ENCODE results near the gene EFCAB8.
"Not testable (repeated sequence)": the region's sequence is repeated elsewhere in the genome, so short reads cannot be mapped to it uniquely, and the experiment has no call there.

Gene EFCAB8

DNA sequence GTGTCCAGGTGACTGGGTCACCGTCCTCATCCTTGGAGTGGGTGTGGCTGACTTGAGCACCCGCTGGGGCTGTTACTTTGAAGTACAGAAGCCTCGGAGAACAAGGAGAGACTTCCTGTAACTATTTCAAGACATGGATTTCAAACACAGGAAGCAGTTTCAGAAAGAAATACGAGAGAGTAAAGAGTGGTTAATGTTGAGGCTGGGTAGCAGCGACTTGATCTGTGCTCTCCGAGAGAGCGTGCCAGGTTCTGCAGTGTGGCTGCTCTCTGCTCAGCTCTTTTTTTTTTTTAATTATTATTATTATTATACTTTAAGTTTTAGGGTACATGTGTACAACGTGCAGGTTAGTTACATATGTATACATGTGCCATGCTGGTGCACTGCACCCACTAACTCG is 17.5 kb upstream of the EFCAB8 start:
- DNase-seq (ENCODE audit: low read depth in 3 of 3), result no peak

DNA sequence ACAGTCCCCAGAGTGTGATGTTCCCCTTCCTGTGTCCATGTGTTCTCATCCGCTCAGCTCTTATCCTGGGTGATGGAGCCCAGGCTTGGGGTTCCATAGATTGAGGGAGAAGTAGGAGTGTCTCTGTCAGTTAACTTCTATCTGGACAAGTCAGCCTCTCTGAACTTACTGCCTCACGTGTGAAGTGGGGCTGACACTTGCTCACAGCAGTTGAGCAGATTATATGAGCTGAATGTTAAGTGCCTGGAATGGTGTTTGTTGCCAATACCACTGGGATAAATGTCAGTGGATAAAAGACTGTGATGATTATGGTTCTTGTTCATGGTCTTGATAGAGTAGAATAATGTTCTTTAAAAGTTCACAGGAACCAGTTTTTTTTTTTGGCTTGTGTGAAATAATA is 17.1 kb upstream of the EFCAB8 start:
- DNase-seq (ENCODE audit: low read depth in 3 of 3), result no peak

DNA sequence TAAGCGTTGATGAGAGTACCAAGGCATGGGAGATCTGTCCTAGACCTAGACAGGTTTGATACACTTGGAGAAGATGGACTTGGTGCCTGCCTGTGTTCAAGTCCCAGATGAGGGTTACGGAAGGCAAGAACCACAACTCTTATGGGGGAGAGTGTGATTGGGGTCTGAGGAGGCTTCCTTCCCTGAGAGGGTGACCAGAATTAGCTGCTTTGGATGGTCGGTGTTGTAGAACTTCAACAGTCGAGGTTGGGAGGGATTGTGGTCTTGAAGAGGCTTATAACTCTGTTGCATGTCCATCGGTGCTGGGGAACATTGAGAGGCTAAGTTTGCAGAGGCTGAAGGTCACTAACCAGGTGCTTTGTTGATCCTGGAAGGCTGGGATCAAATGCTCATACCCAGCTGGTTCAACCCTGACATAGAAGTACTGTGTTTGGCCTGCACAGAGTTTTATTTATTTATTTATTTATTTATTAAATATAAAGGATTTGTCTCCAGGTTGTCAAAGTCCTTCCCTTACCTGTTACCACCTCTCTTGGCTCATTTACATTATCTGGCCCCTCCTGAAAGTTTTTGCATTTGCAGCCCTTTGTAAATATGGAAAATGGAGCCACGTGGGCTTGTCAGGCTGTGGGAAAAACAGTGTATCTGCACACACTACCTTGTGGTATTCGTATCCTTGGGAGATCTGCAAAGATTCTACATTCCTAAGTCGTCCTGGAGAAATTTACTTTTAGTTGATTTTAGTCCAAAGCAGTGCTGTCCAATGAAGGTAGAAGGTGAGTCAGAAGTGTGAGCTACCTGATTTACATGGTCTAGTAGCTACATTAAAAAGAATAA is 15.8 kb upstream of the EFCAB8 start:
- no peak for DNase-seq (ENCODE audit: low read depth in 3 of 3)

DNA sequence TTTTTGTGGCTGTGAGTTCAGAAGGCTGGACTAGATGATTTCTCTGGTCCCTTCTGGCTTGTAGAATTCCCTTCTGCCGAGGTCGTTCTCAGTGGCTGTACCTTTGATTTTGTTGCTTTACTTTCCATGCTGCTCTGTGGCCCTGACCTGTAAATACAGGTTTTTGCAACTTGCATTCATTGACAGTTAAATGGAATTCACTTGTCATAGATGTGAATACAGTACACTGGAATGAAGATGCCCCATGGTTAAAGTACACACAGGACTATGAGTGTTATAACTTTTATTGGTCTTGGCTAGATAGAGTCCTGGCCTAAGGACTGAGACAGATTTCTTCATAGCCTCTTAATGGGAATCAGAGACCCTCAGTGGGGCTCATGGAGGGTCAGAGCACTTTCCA is 12.9 kb upstream of the EFCAB8 start:
- DNase-seq (ENCODE audit: low read depth in 3 of 3), result no peak

DNA sequence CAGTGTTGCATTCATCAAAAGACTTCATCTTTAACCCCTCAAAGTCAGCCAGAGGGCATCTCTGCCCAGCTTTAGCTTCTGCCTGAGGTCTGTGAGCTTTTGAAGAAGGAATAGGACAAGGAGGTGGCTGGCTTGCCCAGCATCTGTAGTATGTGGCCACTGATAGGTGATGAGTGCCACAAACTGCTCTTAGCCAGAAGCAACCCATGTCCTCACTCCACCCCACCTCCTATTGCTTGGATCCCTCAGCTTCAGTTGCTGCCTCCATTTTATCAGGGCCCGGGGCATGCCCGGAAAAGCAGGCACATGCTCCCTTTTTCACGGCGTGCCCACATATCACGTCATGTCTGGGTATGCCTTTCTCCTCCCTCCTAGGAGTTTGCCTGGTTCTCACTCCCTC is 11.9 kb upstream of the EFCAB8 start:
- DNase-seq (ENCODE audit: low read depth in 3 of 3), result no peak

DNA sequence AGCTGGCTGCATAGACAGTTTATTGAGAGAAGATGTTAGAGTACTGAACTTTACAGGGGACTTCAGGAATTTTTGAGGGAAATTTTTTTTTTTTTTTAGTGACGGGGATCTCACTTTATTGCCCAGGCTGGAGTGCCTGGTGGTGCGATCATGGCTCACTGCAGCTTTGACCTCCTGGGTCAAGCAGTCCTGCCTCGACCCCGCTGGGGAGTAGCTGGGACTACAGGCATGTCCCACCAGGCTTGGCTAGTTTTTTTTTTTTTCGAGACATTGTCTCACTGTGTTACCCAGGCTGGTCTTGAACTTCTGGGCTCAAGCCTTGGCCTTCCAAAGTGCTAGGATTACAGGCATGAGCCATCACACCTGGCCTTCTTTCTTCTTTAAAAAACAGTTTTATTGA is 10.8 kb upstream of the EFCAB8 start:
- no peak for DNase-seq (ENCODE audit: low read depth in 3 of 3)

DNA sequence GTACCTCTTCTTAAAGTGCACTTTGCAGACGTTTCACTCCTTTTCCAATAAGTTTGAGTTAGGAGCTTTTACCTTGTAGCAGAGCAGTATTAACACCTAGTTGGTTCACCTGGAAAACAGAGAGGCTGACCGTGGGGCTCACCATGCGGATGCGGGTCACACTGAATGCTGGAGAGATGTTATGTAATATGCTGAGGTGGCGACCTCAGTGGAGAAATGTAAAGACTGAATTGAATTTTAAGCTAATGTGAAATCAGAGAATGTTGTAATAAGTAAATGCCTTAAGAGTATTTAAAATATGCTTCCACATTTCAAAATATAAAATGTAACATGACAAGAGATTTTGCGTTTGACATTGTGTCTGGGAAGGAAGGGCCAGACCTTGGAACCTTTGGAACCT is 9.9 kb upstream of the EFCAB8 start:
- DNase-seq (ENCODE audit: low read depth in 3 of 3), result no peak

DNA sequence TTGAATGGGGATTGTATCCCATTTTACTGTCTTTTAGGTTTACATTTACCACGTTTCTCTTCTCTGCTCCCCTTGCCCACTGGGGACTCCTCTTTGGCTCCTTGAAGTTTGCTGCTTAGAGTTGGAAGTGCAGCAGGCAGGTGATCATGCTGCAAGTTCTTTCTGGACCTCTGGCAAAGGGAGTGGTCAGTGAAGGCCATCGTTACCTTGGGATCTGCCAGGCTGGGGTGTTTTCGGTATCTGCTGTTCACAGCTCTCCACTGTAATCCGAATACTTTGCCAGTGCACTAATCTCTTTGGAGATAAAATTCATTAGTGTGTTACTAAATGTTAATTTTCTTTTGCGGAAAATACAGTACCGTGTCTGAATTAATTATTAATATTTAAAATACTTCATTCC is 9.1 kb upstream of the EFCAB8 start:
- DNase-seq (ENCODE audit: low read depth in 3 of 3), result no peak

DNA sequence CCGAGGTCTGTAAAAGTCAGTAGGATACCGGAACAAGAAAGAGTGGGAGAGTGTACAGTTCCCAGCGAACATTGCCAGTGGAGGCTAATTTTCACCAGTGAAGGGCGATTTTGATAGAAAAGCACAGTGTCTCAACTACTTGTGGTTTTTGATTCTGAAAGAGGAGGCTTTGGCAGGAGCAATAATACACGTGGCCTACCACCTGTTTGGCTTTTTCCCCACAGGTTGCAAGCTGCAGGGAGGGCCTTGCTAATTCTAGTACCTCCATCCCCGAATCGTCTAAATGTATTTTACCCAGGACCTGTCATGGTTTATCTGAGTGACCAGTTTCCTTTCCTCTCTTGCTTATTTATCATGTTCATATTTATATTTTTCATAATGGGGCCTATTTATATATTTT is 3.3 kb upstream of the EFCAB8 start:
- DNase-seq (ENCODE audit: low read depth in 3 of 3), result no peak

DNA sequence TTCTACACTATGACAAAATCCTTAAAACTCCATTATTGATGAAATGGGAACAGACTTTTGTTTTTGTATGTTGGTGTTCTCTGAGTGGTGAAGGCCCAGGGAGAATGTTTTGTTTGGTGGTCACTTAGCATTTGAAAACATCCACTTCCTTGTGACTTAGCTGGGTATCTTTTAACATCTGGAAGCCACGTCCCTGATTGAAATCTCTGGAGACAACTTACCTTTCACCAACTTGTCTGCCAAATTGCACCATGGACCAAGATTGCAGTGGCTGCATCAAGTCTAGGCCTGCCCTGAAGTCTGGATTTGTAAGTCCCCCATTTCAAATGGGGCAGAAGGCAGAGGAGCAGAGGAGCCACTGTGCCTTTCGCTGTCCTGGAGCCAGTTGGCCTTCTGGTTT is 534 bp upstream of the EFCAB8 start:
- DNase-seq (ENCODE audit: low read depth in 3 of 3), result no peak

DNA sequence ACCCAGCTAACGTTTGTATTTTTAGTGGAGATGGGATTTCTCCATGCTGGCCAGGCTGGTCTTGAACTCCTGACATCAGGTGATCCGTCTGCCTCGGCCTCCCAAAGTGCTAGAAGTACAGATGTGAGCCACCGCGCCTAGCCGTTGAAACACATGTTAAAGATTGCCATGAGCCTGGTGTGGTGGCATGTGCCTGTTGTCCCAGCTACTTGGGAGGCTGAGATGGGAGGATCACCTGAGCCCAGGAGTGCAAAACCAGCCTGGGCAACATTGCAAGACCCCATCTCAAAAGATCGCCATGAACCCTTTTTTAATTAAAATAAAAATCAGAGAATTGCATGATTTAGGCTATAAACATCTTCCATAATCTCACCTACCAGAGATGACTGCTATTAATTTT is 2.7 kb downstream of the EFCAB8 start:
- DNase-seq (ENCODE audit: low read depth in 3 of 3), result no peak

DNA sequence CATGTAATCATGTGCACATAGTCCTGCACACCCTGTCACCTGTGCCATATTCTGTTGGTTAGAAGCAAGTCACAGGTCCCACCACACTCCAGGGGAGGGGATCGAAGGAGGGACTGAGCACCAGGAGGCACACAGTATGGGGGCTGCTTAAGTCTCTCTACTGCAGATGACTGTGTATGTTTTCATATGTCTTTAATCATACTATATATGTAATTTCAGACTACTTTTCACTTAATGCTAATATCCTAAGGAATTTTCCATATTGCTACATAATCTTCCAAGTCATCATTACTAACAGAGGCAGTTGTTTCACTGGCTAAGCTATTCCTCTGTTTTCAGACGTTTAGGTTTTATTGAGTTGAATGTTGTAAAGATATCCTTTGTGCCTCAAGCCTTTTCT is 10.8 kb downstream of the EFCAB8 start:
- no peak for DNase-seq (ENCODE audit: low read depth in 3 of 3)

DNA sequence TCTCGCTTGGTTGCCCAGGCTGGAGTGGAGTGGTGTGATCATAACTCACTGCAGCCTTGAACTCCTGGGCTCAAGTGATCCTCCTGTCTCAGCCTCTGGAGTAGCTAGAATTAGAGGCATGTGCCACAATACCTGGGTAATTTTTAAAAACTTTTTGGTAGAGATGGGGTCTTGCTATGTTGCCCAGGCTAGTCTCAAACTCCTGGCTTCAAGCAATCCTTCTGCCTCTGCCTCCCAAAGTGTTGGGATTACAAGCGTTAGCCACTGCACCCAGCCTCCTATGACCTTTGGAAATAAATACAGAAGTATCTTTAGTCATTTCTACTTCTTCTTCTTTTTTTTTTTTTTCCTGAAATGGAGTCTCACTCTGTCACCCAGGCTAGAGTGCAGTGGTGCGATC is 11.8 kb downstream of the EFCAB8 start:
- DNase-seq (ENCODE audit: low read depth in 3 of 3), result not testable (repeated sequence)

DNA sequence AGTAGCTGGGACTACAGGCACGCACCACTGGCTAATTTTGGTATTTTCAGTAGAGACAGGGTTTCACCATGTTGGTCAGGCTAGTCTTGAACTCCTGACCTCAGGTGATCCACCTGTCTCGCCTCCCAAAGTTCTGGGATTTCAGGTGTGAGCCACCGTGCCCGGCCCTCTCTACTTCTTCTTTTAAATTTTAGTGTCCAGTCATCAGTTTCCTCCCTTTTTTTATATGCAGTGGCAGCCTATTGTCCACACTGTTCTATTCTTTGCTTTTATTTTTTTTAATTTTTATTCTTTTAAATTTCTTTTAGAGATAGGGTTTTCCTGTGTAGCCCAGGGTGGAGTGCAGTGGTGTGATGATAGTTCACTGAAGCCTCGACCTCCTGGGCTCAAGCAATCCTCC is 12.3 kb downstream of the EFCAB8 start:
- DNase-seq (ENCODE audit: low read depth in 3 of 3), result no peak

DNA sequence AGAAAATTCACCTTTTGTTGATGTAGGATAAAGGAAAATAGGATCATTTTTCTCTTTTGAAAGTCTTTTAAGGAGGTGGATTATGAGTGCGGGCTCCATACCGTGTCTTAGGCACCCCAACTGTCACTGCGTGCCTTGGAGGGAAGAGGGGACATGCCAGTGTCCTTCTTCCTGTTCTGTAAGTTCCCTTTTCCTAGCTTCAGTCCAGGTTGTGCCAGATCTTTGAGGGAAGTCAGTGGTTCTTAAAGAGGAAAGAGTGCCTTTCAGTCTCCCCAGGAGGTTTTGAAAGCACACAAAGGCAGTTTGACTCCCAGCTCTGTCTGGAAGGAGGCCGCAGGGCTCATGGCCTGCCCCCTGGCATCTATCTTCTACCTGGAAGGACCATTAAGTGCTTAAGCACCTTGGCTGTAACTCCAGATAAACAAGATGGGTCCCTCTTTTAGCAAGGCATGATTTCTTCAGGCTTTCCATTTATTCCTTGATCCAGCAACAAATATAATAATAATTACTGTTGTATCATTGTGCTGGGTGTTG is 13.0 kb downstream of the EFCAB8 start:
- no peak for DNase-seq (ENCODE audit: low read depth in 3 of 3)

DNA sequence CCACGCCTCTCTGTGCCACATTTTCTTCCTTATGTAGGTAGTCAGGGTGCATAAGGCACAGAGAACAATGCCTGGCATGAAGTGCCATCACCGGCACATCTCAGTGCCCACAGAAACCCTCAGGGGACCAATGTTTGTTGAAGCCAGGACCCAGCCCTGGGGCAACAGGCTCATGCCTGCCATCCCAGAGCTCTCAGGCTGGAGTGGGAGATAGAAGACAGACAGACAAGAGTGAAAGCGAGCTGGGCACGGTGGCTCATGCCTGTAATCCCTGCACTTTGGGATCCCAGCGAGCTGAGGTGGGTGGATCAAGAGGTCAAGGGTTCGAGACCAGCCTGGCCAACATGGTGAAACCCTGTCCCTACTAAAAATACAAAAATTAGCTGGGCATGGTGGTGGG is 13.5 kb downstream of the EFCAB8 start:
- no peak for DNase-seq (ENCODE audit: low read depth in 3 of 3)

DNA sequence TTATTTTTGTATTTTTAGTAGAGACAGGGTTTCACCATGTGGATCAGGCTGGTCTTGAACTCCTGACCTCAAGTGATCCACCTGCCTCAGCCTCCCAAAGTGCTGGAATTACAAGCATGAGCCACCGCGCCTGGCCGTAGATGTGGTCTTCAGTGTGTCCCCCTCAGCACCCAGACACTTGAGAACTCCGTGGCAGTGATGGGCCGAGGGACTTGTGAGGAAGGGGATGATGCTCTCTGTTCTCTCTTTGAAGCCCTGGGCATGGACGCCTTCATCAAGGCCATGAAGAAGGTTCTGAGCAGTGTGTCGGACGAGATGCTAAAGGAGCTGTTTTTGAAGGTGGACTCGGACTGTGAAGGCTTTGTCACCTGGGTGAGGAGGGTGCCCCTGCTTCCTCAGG is 16.9 kb downstream of the EFCAB8 start:
- no peak for DNase-seq (ENCODE audit: low read depth in 3 of 3)

DNA sequence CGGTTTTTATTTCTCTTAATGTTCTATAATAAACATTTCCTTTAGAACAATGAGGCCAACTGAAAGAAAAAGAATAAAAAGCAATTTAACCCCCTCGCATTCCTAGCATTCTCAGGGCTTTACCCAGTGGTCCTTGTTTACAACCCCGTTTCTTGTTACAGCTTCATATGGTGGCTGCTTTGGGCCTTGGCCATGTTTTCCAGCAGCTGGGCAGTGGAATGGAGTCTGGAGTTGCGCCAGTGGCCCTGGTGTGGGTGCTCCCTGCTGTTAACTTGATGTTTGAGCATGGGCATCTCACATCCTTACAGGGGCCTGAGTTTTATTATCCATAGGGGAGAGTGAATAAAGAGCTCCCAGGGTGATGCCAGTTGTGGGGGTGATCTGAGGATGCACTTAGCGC is 18.8 kb downstream of the EFCAB8 start:
- DNase-seq (ENCODE audit: low read depth in 3 of 3), result no peak

DNA sequence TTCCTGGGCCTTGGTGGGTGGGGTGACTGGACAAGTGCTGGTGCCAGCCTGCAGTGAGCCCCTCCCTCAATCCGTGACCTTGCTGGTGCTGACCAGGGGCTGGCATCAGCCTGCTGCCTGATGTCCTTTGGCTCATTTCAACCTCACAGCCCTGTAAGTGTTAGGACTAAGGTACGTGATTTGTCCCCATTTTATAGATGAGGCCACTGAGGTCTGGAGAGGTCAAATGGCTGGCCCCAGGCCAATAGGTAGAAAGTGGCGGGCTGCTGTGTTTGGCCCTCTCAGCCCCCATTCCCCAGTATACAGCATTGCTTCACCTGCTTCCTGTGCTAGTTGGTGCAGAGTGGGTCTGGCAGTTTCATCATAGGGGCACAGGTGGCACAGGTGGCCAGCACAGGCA is 20.1 kb downstream of the EFCAB8 start:
- DNase-seq (ENCODE audit: low read depth in 3 of 3), result no peak

DNA sequence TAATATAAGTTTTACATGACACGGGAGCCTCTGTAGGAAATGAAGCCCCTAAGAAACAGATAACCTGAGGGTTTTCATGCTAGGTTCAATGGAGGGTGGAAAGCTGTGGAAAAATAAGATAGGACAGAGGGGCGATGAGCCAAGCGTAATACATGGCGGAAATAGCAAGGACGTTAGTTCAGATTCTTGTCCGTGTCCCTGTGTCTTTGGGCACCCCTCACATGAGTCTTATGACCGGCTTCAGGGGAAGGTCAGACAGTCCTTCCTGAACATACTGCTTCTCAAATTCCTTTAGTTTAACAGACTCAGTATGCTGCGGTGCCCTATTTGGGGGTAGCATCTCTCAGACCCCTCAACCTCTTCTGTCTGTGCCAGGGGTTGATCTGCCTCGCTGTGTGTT is 20.8 kb downstream of the EFCAB8 start:
- DNase-seq (ENCODE audit: low read depth in 3 of 3), result no peak

DNA sequence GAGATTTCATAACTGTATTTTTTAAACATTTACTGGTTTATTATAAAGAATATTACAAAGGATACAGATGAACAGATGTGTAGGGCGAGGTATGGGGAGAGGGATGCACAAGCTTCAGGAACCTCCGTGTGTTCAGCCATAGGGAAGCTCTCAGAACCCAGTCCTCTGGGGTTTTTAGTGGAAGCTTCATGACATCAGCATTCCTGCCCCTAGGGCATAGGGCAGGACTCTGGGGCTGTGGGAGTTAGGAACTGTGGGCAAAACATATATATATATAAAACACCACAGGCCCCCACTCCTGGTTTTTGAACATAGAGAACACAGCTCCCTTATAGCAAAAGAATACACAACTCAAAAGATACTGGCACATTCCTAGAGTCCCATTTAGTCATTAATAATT is 21.9 kb downstream of the EFCAB8 start:
- DNase-seq (ENCODE audit: low read depth in 3 of 3), result no peak

DNA sequence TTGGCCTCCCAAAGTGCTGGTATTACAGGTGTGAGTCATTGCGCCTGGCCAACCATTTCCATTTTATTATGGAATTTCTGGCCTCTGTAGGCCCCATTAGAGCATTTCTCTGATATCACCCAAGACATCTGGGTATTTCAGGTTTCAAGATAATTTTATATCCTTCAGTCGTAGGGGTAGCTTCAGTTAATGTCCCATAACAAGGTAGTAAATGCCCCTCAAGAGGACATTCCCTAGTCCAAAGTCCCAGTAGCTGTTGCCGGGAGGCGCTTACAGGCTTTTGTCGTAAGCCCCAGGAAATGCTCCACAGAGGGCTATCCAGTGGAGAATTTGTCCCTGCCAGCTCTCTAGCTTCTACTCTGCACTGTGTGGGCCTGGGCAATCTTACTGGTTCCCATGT is 24.4 kb downstream of the EFCAB8 start:
- DNase-seq (ENCODE audit: low read depth in 3 of 3), result no peak

DNA sequence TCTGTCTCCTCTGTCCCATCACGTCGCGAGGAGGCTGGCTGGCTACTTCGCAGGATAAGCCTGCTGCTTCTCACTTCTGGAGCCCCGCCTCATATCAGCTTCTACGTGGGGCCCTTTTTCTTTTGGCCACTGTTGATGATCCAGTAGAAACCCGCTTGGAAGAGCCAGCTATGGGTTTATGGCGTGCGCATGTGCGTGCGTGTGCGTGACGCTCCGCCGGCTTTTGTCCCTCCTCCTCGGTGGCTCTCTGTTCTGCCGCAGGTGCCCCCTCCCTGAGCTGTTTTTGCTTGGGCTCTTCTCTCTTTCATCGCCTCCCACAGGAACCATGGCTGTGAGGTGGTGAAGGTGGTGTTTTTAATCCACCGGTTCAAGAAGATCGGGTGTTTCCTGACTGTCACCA is 26.5 kb downstream of the EFCAB8 start:
- DNase-seq (ENCODE audit: low read depth in 3 of 3), result no peak

DNA sequence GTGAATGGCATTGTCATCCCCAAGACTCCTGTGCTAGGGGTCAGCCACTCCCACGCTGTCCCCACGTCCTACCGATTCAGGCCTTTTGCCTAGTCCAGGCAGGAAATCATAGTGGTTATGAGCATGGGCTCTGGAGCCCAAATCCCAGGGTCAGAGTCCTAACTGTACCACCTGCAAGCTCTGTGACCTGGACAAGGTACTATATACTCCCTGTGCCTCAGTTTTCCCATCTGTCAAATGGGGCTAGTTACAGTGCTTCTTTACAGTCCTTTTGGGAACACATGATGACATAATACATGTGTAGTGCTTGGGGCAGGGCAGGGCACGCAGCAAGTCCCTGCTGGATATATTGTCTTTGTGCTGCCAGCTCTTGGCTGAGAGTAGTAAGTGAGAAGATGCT is 27.2 kb downstream of the EFCAB8 start:
- DNase-seq (ENCODE audit: low read depth in 3 of 3), result no peak

Data from stimulated activated CD4-positive, alpha-beta T cell treated with anti-CD3 and anti-CD28 coated beads, TNF-alpha, amount 100 ng/mL, for 48 hours (primary cell).